ENCODE measurements around the gene LAMC3.

- TF ChIP-seq CTCF (IDR thresholded peaks at IDR 0.05) (no peak), POLR2A (IDR thresholded peaks at IDR 0.05) (no peak)
These were observed 42.9 kb downstream of the LAMC3 start for GRCh38 chr9:131051592-131052517.

Measured in prostate gland (tissue), 2 donors.